Spleen (tissue), 7 donors: Measurements from ENCODE around the gene DEFB124.

Source experiments
- CTCF ChIP-seq, 11 experiments: fragments of 200-600 bp in 7 of 11; fragments of 450-650 bp in 4 of 11; sonication (generic) in 4 of 11; IDR thresholded peaks in 8 of 11; conservative IDR thresholded peaks in 3 of 11; 1 replicate in 7 of 11; 2 replicates in 4 of 11; pipeline versions ENCODE4 v1.4.0 to v1.8.0; 2016 to 2021; ENCODE audit warnings: antibody characterized with exemption in 11 of 11, inconsistent platforms in 4 of 11, mild to moderate bottlenecking in 1 of 11
- POLR2A ChIP-seq, 3 donors: fragments of 450-650 bp; IDR thresholded peaks; one replicate each; pipeline ENCODE4 v1.5.1; 2017; ENCODE audit warnings: antibody characterized with exemption in 3 of 3, mild to moderate bottlenecking in 1 of 3
- donor health status: DM: no; HTN: no; CAD: no; lungs with moderate emphysema.
- donor health status: DM: no; HTN: no; CAD: no.
- donor health status: DM: no; HTN: no; CAD: no.

- TF ChIP-seq POLR2A (IDR thresholded peaks at IDR 0.05) = no peak
- no peak for TF ChIP-seq CTCF (IDR thresholded peaks at IDR 0.05 in 8 of 11, conservative IDR thresholded peaks at IDR 0.05 in 3 of 11)
Measured at GRCh38 chr20:31473331-31474096, 1.4 kb downstream of the DEFB124 start.
